GM12891 (cell line): ENCODE data around the gene BMP6.

ENCODE experiments used
- PAX5 ChIP-seq: IDR thresholded peaks from 2 replicates; pipeline ENCODE4 v1.6.1; 2011; ENCODE audit warnings: low read length, moderate library complexity, mild to moderate bottlenecking; ENCODE audit not compliant: insufficient read depth, severe bottlenecking
- POLR2A ChIP-seq: IDR thresholded peaks from 2 replicates; pipeline ENCODE4 v1.6.1; 2011; ENCODE audit warnings: low read depth, low read length, control low read depth
- POLR2AphosphoS5 ChIP-seq: IDR thresholded peaks from 2 replicates; pipeline ENCODE4 v1.6.1; 2011; ENCODE audit warnings: low read depth, low read length, control low read depth
- POU2F2 ChIP-seq: IDR thresholded peaks from 2 replicates; pipeline ENCODE4 v1.6.1; 2011; ENCODE audit warnings: low read depth, mild to moderate bottlenecking, control low read depth, low read length, moderate library complexity
- SPI1 ChIP-seq: IDR thresholded peaks from 2 replicates; pipeline ENCODE4 v1.6.1; 2011; ENCODE audit warnings: low read depth, low read length, control low read depth
- TAF1 ChIP-seq: IDR thresholded peaks from 2 replicates; pipeline ENCODE4 v1.6.1; 2011; ENCODE audit warnings: low read depth, low read length, control low read depth

GRCh38 chr6:7833751-7834070, 107.8 kb downstream of the BMP6 start:
- TF ChIP-seq POLR2AphosphoS5 (no peak), POLR2A (no peak), TAF1 (no peak), SPI1 (no peak), PAX5 (no peak), POU2F2 (no peak)
